ENCODE results near the gene APLF.

APLF gene

GRCh38 chr2:68559692-68560091 is 92.3 kb downstream of the APLF start:
- TF ChIP-seq, protein P1, sequence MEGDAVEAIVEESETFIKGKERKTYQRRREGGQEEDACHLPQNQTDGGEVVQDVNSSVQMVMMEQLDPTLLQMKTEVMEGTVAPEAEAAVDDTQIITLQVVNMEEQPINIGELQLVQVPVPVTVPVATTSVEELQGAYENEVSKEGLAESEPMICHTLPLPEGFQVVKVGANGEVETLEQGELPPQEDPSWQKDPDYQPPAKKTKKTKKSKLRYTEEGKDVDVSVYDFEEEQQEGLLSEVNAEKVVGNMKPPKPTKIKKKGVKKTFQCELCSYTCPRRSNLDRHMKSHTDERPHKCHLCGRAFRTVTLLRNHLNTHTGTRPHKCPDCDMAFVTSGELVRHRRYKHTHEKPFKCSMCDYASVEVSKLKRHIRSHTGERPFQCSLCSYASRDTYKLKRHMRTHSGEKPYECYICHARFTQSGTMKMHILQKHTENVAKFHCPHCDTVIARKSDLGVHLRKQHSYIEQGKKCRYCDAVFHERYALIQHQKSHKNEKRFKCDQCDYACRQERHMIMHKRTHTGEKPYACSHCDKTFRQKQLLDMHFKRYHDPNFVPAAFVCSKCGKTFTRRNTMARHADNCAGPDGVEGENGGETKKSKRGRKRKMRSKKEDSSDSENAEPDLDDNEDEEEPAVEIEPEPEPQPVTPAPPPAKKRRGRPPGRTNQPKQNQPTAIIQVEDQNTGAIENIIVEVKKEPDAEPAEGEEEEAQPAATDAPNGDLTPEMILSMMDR (IDR thresholded peaks at IDR 0.05): no peak
- H3K27ac ChIP-seq: no peak overlapping the region
- H3K4me1 ChIP-seq (ENCODE audit: control insufficient read depth in 1 of 2, insufficient read depth in 1 of 2, low read depth in 1 of 2, low read length in 1 of 2): no peaks in the 10 kb centered on the region
- H3K27me3 ChIP-seq: no peaks in the 10 kb centered on the region
- H3K36me3 ChIP-seq: no peaks in the 10 kb centered on the region
- H3K9me3 ChIP-seq: no peaks in the 10 kb centered on the region
- H3K4me3 ChIP-seq (ENCODE audit: low read depth in 1 of 2, low read length in 1 of 2): no peak overlapping the region

DNA sequence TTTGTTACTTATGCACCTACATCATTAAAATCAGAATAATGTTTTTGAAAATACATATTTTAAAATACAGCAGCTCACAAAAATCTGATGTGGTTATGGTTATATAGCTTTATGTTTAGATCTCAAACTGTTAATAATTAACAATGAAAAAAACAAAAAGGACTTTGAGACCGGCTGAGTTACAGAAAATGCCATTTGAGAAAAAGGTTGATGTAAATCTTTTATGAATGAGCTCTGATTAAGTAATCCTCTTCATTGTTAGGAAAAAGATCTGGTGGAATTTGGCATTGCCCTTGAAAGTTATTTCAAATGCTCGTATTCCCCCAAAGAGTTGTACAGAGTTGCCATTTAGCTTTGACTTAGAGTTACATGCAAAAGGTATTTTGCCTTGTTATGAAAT is 93.2 kb downstream of the APLF start:
- no peaks in the 10 kb centered on the region for H3K4me1 ChIP-seq (ENCODE audit: control insufficient read depth in 1 of 2, insufficient read depth in 1 of 2, low read depth in 1 of 2, low read length in 1 of 2)
- H3K9me3 ChIP-seq: no peaks in the 10 kb centered on the region
- H3K4me3 ChIP-seq (ENCODE audit: low read depth in 1 of 2, low read length in 1 of 2): no peak overlapping the region
- H3K27ac ChIP-seq: no peak overlapping the region
- H3K36me3 ChIP-seq: no peaks in the 10 kb centered on the region
- TF ChIP-seq, protein P1 (IDR thresholded peaks at IDR 0.05): no peak
- no peaks in the 10 kb centered on the region for H3K27me3 ChIP-seq

- no peaks in the 10 kb centered on the region for H3K36me3 ChIP-seq
- no peak overlapping the region for H3K4me3 ChIP-seq (ENCODE audit: low read depth in 1 of 2, low read length in 1 of 2)
- TF ChIP-seq, protein P1 (IDR thresholded peaks at IDR 0.05): no peak
- no peaks in the 10 kb centered on the region for H3K9me3 ChIP-seq
- H3K27ac ChIP-seq: no peak overlapping the region
- H3K27me3 ChIP-seq: no peaks in the 10 kb centered on the region
- H3K4me1 ChIP-seq (ENCODE audit: control insufficient read depth in 1 of 2, insufficient read depth in 1 of 2, low read depth in 1 of 2, low read length in 1 of 2): no peaks in the 10 kb centered on the region
Measured at GRCh38 chr2:68561372-68561771, 94.0 kb downstream of the APLF start.

DNA sequence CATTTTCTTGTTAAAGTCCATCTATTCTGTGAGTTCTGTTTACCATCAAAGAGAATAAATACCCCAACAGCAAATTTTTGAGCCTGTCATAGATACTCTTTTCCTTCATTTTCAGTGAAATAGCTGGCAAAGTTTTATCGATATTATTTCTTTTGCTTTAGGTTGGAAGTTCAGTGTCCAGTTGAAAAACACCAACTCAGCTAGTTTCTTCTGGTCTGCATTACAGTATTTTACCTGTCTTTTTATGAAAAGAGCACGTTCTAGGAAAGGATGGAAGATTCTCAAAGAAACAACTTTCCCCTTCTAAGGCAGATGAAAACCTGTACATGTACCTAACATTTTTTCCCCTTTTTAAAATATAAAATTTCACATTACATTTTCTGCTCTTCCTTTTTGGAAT is 95.5 kb downstream of the APLF start:
- H3K27me3 ChIP-seq: no peaks in the 10 kb centered on the region
- H3K36me3 ChIP-seq: no peaks in the 10 kb centered on the region
- no peaks in the 10 kb centered on the region for H3K4me1 ChIP-seq (ENCODE audit: control insufficient read depth in 1 of 2, insufficient read depth in 1 of 2, low read depth in 1 of 2, low read length in 1 of 2)
- no peaks in the 10 kb centered on the region for H3K9me3 ChIP-seq
- H3K4me3 ChIP-seq (ENCODE audit: low read depth in 1 of 2, low read length in 1 of 2): no peak overlapping the region
- TF ChIP-seq, protein P1 (IDR thresholded peaks at IDR 0.05): no peak
- H3K27ac ChIP-seq: no peak overlapping the region

DNA sequence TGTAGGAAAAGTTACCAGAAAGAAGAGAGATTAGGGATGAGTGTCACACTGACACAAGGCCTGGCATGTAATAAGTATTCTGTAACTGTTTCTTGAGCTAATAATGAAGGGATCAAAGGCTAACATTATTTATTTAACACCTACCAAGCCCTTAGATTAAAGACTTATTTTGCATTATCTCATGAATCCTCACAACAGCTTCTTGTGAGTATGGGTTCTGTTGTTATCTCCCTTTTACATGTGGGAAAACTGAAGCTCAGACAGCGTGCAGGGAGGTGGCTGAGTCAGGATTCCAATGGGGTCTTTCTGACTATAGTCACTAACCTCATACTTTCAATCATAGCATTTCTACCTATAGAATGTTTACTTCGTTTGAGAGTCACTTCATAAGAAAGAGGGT is 97.0 kb downstream of the APLF start:
- Histone ChIP-seq H3K27ac (no peak overlapping the region), H3K27me3 (no peaks in the 10 kb centered on the region), H3K9me3 (no peaks in the 10 kb centered on the region), H3K36me3 (no peaks in the 10 kb centered on the region), H3K4me1 (ENCODE audit: control insufficient read depth in 1 of 2, insufficient read depth in 1 of 2, low read depth in 1 of 2, low read length in 1 of 2) (no peaks in the 10 kb centered on the region), H3K4me3 (ENCODE audit: low read depth in 1 of 2, low read length in 1 of 2) (no peak overlapping the region)
- TF ChIP-seq, protein P1 (IDR thresholded peaks at IDR 0.05): no peak

- H3K4me3 ChIP-seq (ENCODE audit: low read depth in 1 of 2, low read length in 1 of 2): no peak overlapping the region
- no peaks in the 10 kb centered on the region for H3K36me3 ChIP-seq
- H3K4me1 ChIP-seq (ENCODE audit: control insufficient read depth in 1 of 2, insufficient read depth in 1 of 2, low read depth in 1 of 2, low read length in 1 of 2): no peaks in the 10 kb centered on the region
- no peaks in the 10 kb centered on the region for H3K9me3 ChIP-seq
- H3K27me3 ChIP-seq: no peaks in the 10 kb centered on the region
- H3K27ac ChIP-seq: no peak overlapping the region
- TF ChIP-seq, protein P1 (IDR thresholded peaks at IDR 0.05): no peak
Measured at GRCh38 chr2:68565273-68565672, 97.9 kb downstream of the APLF start.
